ENCODE data around the gene DNAJA3.

DNA sequence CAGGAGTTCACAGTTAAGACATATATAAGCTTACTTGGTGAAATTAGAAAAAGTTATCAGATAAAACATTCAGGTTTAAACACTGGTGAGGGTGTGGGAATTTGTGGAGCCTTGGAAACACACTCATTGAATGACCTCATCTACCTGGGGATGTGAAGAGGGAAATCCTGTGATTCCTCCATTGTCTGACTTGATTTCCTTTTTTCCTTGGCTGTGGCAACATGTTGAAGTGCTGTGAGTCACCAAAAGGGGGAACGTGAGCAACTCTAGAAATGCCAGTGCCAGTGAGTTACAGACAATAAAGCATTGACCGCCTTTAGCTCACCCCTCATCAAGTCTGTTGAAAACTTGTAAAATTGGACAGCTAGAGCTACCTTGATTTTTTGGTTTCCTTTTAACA is 52.3 kb downstream of the DNAJA3 start:
- TF ChIP-seq, protein P1, sequence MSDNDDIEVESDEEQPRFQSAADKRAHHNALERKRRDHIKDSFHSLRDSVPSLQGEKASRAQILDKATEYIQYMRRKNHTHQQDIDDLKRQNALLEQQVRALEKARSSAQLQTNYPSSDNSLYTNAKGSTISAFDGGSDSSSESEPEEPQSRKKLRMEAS (IDR thresholded peaks at IDR 0.05; ENCODE audit: low read depth, low read length): no peak
- TF ChIP-seq, protein P2, sequence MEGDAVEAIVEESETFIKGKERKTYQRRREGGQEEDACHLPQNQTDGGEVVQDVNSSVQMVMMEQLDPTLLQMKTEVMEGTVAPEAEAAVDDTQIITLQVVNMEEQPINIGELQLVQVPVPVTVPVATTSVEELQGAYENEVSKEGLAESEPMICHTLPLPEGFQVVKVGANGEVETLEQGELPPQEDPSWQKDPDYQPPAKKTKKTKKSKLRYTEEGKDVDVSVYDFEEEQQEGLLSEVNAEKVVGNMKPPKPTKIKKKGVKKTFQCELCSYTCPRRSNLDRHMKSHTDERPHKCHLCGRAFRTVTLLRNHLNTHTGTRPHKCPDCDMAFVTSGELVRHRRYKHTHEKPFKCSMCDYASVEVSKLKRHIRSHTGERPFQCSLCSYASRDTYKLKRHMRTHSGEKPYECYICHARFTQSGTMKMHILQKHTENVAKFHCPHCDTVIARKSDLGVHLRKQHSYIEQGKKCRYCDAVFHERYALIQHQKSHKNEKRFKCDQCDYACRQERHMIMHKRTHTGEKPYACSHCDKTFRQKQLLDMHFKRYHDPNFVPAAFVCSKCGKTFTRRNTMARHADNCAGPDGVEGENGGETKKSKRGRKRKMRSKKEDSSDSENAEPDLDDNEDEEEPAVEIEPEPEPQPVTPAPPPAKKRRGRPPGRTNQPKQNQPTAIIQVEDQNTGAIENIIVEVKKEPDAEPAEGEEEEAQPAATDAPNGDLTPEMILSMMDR (IDR thresholded peaks at IDR 0.05 in 2 of 3, conservative IDR thresholded peaks at IDR 0.05 in 1 of 3; ENCODE audit: control insufficient read depth in 2 of 3, extremely low read depth in 1 of 3, insufficient read depth in 1 of 3, low read depth in 3 of 3, low read length in 3 of 3): peak in 1 of 3 experiments; percentile 16; a peak in 1 of 6 replicates

All from GM12878 (cell line).